HepG2 (cell line): Measurements from ENCODE around the gene SIN3A. TPM values are rescaled to one million over a fixed set of nuclear protein-coding genes. Genes with fewer than 3 reads are reported as not detected.
A peak's percentile ranks its signal among the peaks of the same experiment; 100 is the strongest.

Experiments
- DMTF1 ChIP-seq: sonication (generic); formaldehyde crosslinking; IDR thresholded peaks from 2 replicates; pipeline ENCODE4 v1.4.0; 2020; ENCODE audit warnings: mild to moderate bottlenecking, missing genetic modification reagents
- IKZF5 ChIP-seq: IDR thresholded peaks from 2 replicates; pipeline ENCODE4 v1.6.1; 2018; ENCODE audit warnings: missing genetic modification reagents, mild to moderate bottlenecking, missing compliant biosample characterization
- MIXL1 ChIP-seq: IDR thresholded peaks from 2 replicates; pipeline ENCODE4 v1.6.1; 2016
- MYC ChIP-seq: sonication (generic); formaldehyde crosslinking; IDR thresholded peaks from 2 replicates; pipeline ENCODE4 v1.9.0; 2021; ENCODE audit warnings: missing genetic modification reagents, borderline replicate concordance
- PAF1 ChIP-seq: IDR thresholded peaks from 2 replicates; pipeline ENCODE4 v1.6.1; 2016; ENCODE audit warnings: missing genetic modification reagents, missing compliant biosample characterization
- RERE ChIP-seq: IDR thresholded peaks from 2 replicates; pipeline ENCODE4 v1.6.1; 2016; ENCODE audit warnings: low read depth, missing genetic modification reagents, missing compliant biosample characterization
- SNAI1 ChIP-seq: sonication (generic); formaldehyde crosslinking; IDR thresholded peaks from 2 replicates; pipeline ENCODE4 v1.5.0; 2020; ENCODE audit warnings: mild to moderate bottlenecking, missing genetic modification reagents, borderline replicate concordance
- ZNF136 ChIP-seq: sonication (generic); formaldehyde crosslinking; IDR thresholded peaks from 2 replicates; pipeline ENCODE4 v1.8.1; 2022; ENCODE audit warnings: low read depth, mild to moderate bottlenecking, moderate library complexity, missing genetic modification reagents
- ZNF260 ChIP-seq: sonication (generic); formaldehyde crosslinking; IDR thresholded peaks from 2 replicates; pipeline ENCODE4 v1.4.0; 2020; ENCODE audit warnings: missing genetic modification reagents, low read depth, mild to moderate bottlenecking, borderline replicate concordance
- ZNF382 ChIP-seq: sonication (generic); formaldehyde crosslinking; IDR thresholded peaks from 2 replicates; pipeline ENCODE4 v1.5.0; 2020; ENCODE audit warnings: missing genetic modification reagents, mild to moderate bottlenecking, borderline replicate concordance
- polyA plus RNA-seq, 8 experiments: library from polyadenylated mRNA; depleted of rRNA in 3 of 8; stranded (reverse) in 7 of 8; unstranded in 1 of 8; fragments of >200 nt; fragmentation: Illumina TruSeq in 4 of 8; extraction: Trizol in 4 of 8; gene quantifications; 2 replicates each; pipeline versions ENCODE4 v1.2.1 to v1.2.3, GENCODE V29; 2011 to 2016; ENCODE audit warnings: low read depth in 4 of 8, missing spikeins in 1 of 8, mixed read lengths in 1 of 8; ENCODE audit not compliant: insufficient read depth in 1 of 8
- total RNA-seq, 5 experiments: library from RNA; depleted of rRNA; stranded (reverse); fragments of >200 nt; fragmentation: Illumina TruSeq; extraction: Trizol; gene quantifications; 2 replicates each; pipeline ENCODE4 v1.2.3, GENCODE V29; 2016; ENCODE audit warnings: low read depth in 1 of 5
- TF ChIP-seq, protein P1 (sequence below): sonication (generic); formaldehyde crosslinking; conservative IDR thresholded peaks from 2 replicates; pipeline ENCODE4 v1.8.0; 2022; ENCODE audit warnings: missing genetic modification reagents
- TF ChIP-seq, protein P2 (sequence below): sonication (generic); formaldehyde crosslinking; IDR thresholded peaks from 2 replicates; pipeline ENCODE4 v1.5.0; 2020; ENCODE audit warnings: missing genetic modification reagents
- TF ChIP-seq, protein P3 (sequence below): IDR thresholded peaks from 2 replicates; pipeline ENCODE4 v1.6.1; 2012; ENCODE audit warnings: inconsistent platforms
- TF ChIP-seq, protein P4 (sequence below): sonication (generic); formaldehyde crosslinking; IDR thresholded peaks from 2 replicates; pipeline ENCODE4 v1.4.0; 2020; ENCODE audit warnings: mild to moderate bottlenecking, missing genetic modification reagents, borderline replicate concordance

SIN3A gene
- total and polyA plus RNA-seq, 2 of the 13 experiments (the other 11 are each of a cell fraction or from before 2014, with no cell fraction given): 16.1 to 28.1 TPM

- no peak for TF ChIP-seq RERE (CRISPR knock-in tag)
- TF ChIP-seq IKZF5 (CRISPR knock-in tag): peak; percentile 92
- no peak for TF ChIP-seq ZNF260 (CRISPR knock-in tag)
- TF ChIP-seq SNAI1: peak; percentile 42; the same call in 1 of the 2 replicates
- no peak for TF ChIP-seq ZNF136 (CRISPR knock-in tag)
- TF ChIP-seq, protein P1, sequence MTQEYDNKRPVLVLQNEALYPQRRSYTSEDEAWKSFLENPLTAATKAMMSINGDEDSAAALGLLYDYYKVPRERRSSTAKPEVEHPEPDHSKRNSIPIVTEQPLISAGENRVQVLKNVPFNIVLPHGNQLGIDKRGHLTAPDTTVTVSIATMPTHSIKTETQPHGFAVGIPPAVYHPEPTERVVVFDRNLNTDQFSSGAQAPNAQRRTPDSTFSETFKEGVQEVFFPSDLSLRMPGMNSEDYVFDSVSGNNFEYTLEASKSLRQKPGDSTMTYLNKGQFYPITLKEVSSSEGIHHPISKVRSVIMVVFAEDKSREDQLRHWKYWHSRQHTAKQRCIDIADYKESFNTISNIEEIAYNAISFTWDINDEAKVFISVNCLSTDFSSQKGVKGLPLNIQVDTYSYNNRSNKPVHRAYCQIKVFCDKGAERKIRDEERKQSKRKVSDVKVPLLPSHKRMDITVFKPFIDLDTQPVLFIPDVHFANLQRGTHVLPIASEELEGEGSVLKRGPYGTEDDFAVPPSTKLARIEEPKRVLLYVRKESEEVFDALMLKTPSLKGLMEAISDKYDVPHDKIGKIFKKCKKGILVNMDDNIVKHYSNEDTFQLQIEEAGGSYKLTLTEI (CRISPR knock-in tag): no peak
- TF ChIP-seq, protein P2, sequence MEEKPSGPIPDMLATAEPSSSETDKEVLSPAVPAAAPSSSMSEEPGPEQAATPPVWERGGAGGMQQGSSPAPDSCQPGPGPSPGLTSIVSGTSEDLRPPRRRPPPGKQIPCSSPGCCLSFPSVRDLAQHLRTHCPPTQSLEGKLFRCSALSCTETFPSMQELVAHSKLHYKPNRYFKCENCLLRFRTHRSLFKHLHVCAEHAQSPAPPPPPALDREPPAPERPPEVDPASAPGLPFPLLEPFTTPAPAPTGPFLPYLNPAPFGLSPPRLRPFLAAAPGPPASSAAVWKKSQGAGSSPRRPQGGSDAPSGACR (CRISPR knock-in tag): no peak
- no peak for TF ChIP-seq ZNF382
- peak; percentile 74; the same call in 1 of the 2 replicates for TF ChIP-seq MYC (CRISPR knock-in tag)
- peak; percentile 88 for TF ChIP-seq MIXL1 (CRISPR knock-in tag)
- no peak for TF ChIP-seq DMTF1 (CRISPR knock-in tag)
- TF ChIP-seq, protein P3, sequence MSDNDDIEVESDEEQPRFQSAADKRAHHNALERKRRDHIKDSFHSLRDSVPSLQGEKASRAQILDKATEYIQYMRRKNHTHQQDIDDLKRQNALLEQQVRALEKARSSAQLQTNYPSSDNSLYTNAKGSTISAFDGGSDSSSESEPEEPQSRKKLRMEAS: peak; percentile 87
- TF ChIP-seq PAF1 (CRISPR knock-in tag): no peak
- TF ChIP-seq, protein P4, sequence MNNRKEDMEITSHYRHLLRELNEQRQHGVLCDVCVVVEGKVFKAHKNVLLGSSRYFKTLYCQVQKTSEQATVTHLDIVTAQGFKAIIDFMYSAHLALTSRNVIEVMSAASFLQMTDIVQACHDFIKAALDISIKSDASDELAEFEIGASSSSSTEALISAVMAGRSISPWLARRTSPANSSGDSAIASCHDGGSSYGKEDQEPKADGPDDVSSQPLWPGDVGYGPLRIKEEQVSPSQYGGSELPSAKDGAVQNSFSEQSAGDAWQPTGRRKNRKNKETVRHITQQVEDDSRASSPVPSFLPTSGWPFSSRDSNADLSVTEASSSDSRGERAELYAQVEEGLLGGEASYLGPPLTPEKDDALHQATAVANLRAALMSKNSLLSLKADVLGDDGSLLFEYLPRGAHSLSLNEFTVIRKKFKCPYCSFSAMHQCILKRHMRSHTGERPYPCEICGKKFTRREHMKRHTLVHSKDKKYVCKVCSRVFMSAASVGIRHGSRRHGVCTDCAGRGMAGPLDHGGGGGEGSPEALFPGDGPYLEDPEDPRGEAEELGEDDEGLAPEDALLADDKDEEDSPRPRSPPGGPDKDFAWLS (CRISPR knock-in tag): no peak
Observed at GRCh38 chr15:75335705-75336355, 115.7 kb downstream of the SIN3A start, which contains the start of gene COMMD4 (continued).
